ENCODE measurements around the gene MTTP.

MTTP gene

DNA sequence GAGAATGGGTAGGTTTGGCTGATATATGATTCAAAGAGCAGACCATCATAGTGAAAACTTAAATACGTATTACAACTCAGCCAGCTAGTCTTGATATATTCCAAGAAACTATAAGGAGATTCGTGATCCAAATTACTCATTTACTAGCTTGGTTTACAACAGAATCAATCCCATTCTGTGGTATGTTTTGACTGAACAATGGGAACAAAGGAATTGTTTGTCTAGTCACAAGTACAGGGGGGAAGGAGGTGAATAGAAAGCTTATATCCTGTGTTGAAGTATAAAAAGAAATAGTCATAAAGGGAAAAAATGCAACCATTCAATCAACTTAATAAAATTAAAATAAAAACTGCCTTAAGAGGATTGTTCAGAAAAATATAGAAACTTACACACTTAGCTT is 66.1 kb downstream of the MTTP start:
- no peak overlapping the region for H3K27ac ChIP-seq
- TF ChIP-seq, protein P1, sequence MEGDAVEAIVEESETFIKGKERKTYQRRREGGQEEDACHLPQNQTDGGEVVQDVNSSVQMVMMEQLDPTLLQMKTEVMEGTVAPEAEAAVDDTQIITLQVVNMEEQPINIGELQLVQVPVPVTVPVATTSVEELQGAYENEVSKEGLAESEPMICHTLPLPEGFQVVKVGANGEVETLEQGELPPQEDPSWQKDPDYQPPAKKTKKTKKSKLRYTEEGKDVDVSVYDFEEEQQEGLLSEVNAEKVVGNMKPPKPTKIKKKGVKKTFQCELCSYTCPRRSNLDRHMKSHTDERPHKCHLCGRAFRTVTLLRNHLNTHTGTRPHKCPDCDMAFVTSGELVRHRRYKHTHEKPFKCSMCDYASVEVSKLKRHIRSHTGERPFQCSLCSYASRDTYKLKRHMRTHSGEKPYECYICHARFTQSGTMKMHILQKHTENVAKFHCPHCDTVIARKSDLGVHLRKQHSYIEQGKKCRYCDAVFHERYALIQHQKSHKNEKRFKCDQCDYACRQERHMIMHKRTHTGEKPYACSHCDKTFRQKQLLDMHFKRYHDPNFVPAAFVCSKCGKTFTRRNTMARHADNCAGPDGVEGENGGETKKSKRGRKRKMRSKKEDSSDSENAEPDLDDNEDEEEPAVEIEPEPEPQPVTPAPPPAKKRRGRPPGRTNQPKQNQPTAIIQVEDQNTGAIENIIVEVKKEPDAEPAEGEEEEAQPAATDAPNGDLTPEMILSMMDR (IDR thresholded peaks at IDR 0.05), result no peak
- TF ChIP-seq ZFX (IDR thresholded peaks at IDR 0.05; ENCODE audit: borderline replicate concordance), result no peak

DNA sequence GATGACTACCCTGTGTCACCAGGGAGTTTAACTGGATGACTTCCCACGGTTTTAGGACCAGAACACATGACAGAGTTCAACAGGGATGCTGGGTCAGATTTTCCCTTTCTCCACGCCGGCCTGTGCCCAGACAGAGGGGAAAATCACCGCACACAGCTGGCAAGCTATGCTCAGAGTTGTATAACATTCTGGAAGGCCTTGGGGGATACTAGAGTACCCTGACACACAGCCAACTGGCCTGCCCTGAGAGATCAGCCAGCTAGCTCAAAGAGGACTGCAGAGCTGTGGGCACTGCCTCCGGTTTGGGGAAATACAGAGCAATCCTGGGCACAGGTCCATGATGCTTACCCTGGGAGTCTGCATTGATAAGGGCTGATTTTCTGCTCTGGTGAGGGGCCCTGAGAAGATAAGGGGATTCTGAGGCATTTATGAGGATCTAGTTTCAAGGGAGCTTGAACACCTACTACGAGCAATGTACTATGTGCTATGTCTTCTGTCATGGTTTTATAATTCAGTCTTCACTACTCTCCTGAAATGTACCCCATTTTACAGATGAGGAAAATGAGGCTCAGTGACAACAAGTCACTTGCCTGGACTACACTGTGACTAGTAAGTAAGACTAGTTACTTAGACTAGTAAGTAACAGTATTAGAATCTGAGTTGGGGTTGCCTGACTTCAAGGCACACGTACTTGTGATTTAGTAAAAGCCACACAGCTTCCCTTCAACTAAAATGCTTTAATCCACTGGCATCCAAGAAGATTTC is 68.3 kb downstream of the MTTP start:
- TF ChIP-seq, protein P1 (IDR thresholded peaks at IDR 0.05), result no peak
- no peak for TF ChIP-seq ZFX (IDR thresholded peaks at IDR 0.05; ENCODE audit: borderline replicate concordance)
- H3K27ac ChIP-seq, result no peak overlapping the region

- no peak for TF ChIP-seq ZFX (IDR thresholded peaks at IDR 0.05; ENCODE audit: borderline replicate concordance)
- TF ChIP-seq, protein P1 (IDR thresholded peaks at IDR 0.05), result no peak
- no peak overlapping the region for H3K27ac ChIP-seq
Observed at GRCh38 chr4:99644453-99644852, 69.8 kb downstream of the MTTP start.

GRCh38 chr4:99645036-99645435 is 70.4 kb downstream of the MTTP start:
- TF ChIP-seq, protein P1 (IDR thresholded peaks at IDR 0.05), result no peak
- TF ChIP-seq ZFX (IDR thresholded peaks at IDR 0.05; ENCODE audit: borderline replicate concordance), result no peak

GRCh38 chr4:99645638-99646037 is 71.0 kb downstream of the MTTP start:
- TF ChIP-seq ZFX (IDR thresholded peaks at IDR 0.05; ENCODE audit: borderline replicate concordance), result no peak
- TF ChIP-seq, protein P1 (IDR thresholded peaks at IDR 0.05), result no peak
- no peak overlapping the region for H3K27ac ChIP-seq

More at GRCh38 chr4:99645036-99645435, 70.4 kb downstream of the MTTP start:
- H3K27ac ChIP-seq, result no peak overlapping the region

DNA sequence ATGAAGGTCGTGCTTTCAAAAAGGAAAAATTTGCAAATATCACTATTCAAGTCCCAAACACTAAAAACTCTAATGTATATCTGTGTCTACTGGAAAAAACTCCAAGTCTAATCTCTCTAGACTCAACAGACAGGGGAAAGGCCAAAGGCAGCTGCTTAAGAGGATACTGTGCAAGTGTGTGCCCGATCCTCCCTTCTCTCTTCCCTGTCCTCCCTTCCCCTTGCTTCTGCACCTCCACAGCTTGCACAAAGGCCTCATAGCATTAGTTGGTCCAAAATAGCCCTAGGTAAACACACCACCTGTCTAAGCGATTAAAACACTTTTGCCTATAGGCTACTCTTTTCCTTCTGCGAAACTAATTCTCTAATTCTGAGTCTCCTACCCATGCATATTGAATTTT is 72.4 kb downstream of the MTTP start:
- no peak for TF ChIP-seq ZFX (IDR thresholded peaks at IDR 0.05; ENCODE audit: borderline replicate concordance)
- TF ChIP-seq, protein P1 (IDR thresholded peaks at IDR 0.05), result no peak
- H3K27ac ChIP-seq, result no peak overlapping the region

DNA sequence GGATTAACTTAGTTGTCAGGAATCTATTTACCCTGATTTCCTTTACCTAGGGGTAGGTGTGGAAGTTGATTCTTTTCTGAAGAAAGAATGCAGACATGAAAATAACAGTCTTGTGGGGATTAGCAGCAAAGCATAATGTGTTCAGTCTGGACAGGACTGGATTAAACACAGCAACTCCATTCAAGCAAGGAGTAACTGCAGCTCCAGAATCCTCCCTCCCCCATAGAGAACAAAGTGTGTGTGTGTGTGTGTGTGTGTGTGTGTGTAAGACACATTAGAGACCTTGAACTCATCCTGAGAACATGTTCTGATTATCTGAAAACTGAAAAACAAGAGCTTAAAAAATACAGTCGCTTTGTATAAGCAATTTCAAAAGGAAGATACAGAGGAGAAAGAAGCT is 73.7 kb downstream of the MTTP start:
- TF ChIP-seq ZFX (IDR thresholded peaks at IDR 0.05; ENCODE audit: borderline replicate concordance), result no peak
- TF ChIP-seq, protein P1 (IDR thresholded peaks at IDR 0.05), result no peak
- no peak overlapping the region for H3K27ac ChIP-seq
